Activated T-helper 1 cell treated with anti-CD3 and anti-CD28 coated beads, Interleukin-12 subunit alpha, Interleukin-12 subunit beta, Interleukin-2, Interleukin-4 antibody, amounts not matched to agents 30 ng/mL and 10 ng/mL and 1 ng/mL, durations not matched to agents 14 hours and 24 hours and 36 hours (primary cell): ENCODE results near the gene RNASEH2B. TPM values are rescaled to one million over a fixed set of nuclear protein-coding genes. Genes with fewer than 3 reads are reported as not detected.

ENCODE experiments used
- DNase-seq: peaks from one replicate; pipeline ENCODE4 v3.0.0; 2021; ENCODE audit warnings: low spot score
- H3K27ac Mint-ChIP-seq: one replicate; pipeline ENCODE4 v1.8.0; 2021; ENCODE audit warnings: mild to moderate bottlenecking, mixed read lengths
- H3K27me3 Mint-ChIP-seq: one replicate; pipeline ENCODE4 v1.8.0; 2022; ENCODE audit warnings: mild to moderate bottlenecking, moderate library complexity, mixed read lengths; ENCODE audit not compliant: insufficient read depth
- H3K36me3 Mint-ChIP-seq: one replicate; pipeline ENCODE4 v1.8.0; 2021; ENCODE audit warnings: low read depth, mixed read lengths
- H3K4me1 Mint-ChIP-seq: one replicate; pipeline ENCODE4 v1.8.0; 2021; ENCODE audit warnings: low read depth, mixed read lengths
- H3K4me3 Mint-ChIP-seq: one replicate; pipeline ENCODE4 v1.8.0; 2021; ENCODE audit warnings: mild to moderate bottlenecking, moderate library complexity, mixed read lengths
- H3K9me3 Mint-ChIP-seq: one replicate; pipeline ENCODE4 v1.8.0; 2021; ENCODE audit warnings: mixed read lengths
- intact Hi-C: fragments of 100-400 bp; cut with micrococcal nuclease; formaldehyde crosslinking; loops from one replicate; pipeline ENCODE4 v1.15.1; 2024
- total RNA-seq: library from RNA; stranded (reverse); gene quantifications from 2 replicates; pipeline ENCODE4 v1.2.3, GENCODE V29; 2022

RNASEH2B gene
- total RNA-seq, 1 donor from 2014 or later, result 57.0 TPM

DNA sequence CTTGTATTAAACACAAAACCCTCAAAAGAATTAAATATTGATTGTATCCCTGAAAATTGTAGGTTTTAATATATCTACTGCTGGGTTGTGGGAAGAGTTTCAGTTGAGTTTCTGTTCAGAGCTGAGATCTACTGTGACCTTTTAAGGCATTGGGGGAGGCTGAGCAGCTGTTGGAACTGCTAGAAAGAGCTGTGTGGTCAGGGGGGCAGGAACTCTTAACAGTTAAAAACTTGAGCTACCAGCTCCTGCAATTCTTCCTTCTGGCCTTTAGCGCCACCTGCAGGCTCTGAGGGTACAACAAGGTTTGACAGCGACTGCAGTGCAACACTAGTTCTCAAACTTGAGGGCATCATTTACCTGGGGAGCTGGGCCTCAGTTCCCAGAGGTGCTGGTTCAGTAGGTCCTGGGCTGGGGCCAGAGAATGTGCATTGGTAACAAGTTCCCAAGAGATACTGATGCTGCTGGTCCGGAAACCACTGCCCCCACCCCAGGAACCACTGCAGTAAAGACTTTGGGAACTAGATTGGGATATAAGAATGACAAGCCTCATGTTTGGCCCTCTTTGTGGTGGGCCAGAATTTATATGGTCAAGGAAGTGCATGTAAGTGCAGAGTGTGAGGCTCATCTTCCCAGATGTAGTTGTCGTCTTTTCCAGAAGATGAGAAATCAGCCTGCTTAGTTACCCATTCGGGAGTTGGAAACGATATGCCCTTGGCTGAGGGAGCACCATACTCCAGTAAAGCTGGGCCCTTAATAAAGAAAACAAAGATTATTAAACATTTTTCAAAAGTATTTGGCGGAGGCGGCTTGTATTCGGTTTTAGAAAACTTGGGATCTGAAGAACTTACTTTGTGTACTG is 2.6 kb downstream of the RNASEH2B start:
- Mint-ChIP-seq H3K27ac (peak overlapping the region; percentile 37), H3K4me1 (peaks cover 68% of the 10 kb centered on the region), H3K9me3 (no peaks in the 10 kb centered on the region), H3K4me3 (peak overlapping the region; percentile 82), H3K36me3 (peaks cover 2% of the 10 kb centered on the region), H3K27me3 (no peaks in the 10 kb centered on the region)
- peak; percentile 87 for DNase-seq
- intact Hi-C loops, result loop anchor here (1.0 to 10.0 kb wide), 14 partner anchors 111 to 1467 kb away; partner anchors contain the start of genes CAB39L, DHRS12, KPNA3 and SETDB2

DNA sequence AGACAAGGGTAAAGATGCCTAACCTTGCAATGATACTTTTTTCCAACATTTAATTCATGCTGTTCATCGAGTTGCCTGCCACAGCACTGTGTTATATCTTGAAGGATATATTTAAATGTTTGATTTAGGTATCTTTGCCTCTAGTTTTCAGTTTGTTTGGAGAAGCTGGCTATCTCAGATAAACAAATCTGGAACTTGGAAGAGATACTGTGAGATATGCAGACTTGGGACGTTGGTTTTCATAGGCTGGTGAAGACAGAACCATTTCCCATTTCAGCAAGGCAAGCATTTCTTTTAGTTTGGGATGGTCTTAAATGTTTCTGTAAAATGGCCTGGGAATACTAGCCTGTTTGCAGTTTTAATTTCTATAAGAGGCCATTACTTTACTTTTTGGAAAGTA is 3.3 kb downstream of the RNASEH2B start:
- H3K4me1 Mint-ChIP-seq, result peaks cover 67% of the 10 kb centered on the region
- intact Hi-C loops, result loop anchor here (1.0 to 10.0 kb wide), 14 partner anchors 112 to 1468 kb away; partner anchors contain the start of genes CAB39L, DHRS12, KPNA3 and SETDB2
- H3K27me3 Mint-ChIP-seq, result no peaks in the 10 kb centered on the region
- no peak overlapping the region for H3K4me3 Mint-ChIP-seq
- H3K36me3 Mint-ChIP-seq, result peaks cover 2% of the 10 kb centered on the region
- H3K9me3 Mint-ChIP-seq, result no peaks in the 10 kb centered on the region
- H3K27ac Mint-ChIP-seq, result no peak overlapping the region
- DNase-seq, result no peak

DNA sequence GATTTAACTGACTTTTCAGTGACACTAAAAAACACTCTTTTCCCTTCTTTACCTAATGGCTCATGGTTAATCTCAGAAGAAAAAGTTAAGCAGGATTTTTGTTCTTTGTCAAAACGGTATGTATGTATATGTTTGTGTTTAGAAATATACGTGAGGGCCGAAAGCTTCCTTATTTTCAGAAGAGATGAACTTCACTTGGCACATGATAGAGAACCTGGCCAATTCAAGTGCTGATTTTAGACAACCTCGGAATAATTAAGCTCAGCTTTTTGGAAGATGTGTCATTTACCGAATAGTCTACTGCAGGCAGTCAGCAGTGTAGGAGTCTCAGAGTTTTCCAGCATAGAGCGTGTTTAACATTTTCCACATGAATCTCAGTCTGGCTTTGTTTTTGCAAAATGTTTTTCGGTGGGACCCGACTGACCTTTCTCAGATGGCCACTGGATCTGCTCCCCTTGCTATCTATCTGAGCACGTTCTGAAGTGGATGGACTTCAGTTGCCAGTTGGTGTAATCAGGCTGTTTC is 4.6 kb downstream of the RNASEH2B start:
- H3K27me3 Mint-ChIP-seq, result no peaks in the 10 kb centered on the region
- no peak overlapping the region for H3K4me3 Mint-ChIP-seq
- intact Hi-C loops, result loop anchor here (5.0 to 10.0 kb wide), 6 partner anchors 202 to 1469 kb away; partner anchors contain the start of genes CAB39L, DHRS12 and SETDB2
- no peak overlapping the region for H3K27ac Mint-ChIP-seq
- H3K36me3 Mint-ChIP-seq, result peaks cover 7% of the 10 kb centered on the region
- peaks cover 70% of the 10 kb centered on the region for H3K4me1 Mint-ChIP-seq
- DNase-seq, result no peak
- H3K9me3 Mint-ChIP-seq, result peaks cover 1% of the 10 kb centered on the region

DNA sequence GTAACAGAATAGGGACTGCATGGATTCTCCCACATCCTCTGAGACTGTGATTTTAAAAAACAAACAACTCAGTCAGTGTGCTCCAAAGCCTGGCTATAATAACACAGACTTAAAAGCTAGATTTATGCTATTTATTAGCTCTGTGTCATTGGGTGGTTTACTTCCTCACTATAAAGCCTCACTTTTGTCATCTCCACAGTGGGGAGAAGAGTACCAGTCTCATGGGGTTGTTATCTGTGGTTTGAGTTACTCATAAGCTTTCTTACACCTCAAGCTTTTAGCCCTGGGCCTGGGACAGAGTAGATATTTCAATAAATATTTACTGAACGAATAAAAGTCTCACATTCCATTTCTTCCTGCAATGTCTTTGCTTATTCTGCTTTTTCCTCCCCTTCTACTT is 5.3 kb downstream of the RNASEH2B start:
- DNase-seq, result no peak
- H3K4me3 Mint-ChIP-seq, result no peak overlapping the region
- peaks cover 7% of the 10 kb centered on the region for H3K9me3 Mint-ChIP-seq
- H3K27ac Mint-ChIP-seq, result peak overlapping the region; percentile 2
- intact Hi-C loops, result loop anchor here (5.0 to 10.0 kb wide), 6 partner anchors 203 to 1470 kb away; partner anchors contain the start of genes CAB39L, DHRS12 and SETDB2
- peaks cover 75% of the 10 kb centered on the region for H3K4me1 Mint-ChIP-seq
- peaks cover 14% of the 10 kb centered on the region for H3K36me3 Mint-ChIP-seq
- no peaks in the 10 kb centered on the region for H3K27me3 Mint-ChIP-seq

DNA sequence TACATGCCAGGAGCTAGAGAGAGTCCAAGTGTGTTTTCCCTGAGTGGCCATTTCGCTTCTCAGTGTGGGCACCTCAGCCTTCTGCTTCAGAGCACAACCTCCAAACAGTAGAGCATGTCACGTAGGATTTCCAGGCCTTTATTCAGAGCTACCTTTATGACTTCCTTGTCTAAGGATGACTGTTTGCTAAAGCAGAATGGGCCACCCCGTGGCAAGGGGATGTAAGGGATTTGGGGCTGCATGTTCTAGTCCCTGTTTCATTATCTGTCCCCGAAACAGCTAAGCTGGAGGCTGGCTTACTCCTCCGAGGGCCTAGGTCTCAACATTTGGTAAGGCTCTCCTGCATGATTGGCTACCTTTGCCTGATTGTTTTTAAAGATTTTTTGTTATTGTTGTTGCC is 6.0 kb downstream of the RNASEH2B start:
- peaks cover 17% of the 10 kb centered on the region for H3K36me3 Mint-ChIP-seq
- no peak for DNase-seq
- no peaks in the 10 kb centered on the region for H3K27me3 Mint-ChIP-seq
- no peak overlapping the region for H3K27ac Mint-ChIP-seq
- intact Hi-C loops, result loop anchor here (10.0 kb wide), 2 partner anchors 889 to 1471 kb away; partner anchors contain the start of genes CAB39L, DHRS12 and SETDB2
- H3K4me3 Mint-ChIP-seq, result no peak overlapping the region
- peaks cover 75% of the 10 kb centered on the region for H3K4me1 Mint-ChIP-seq
- peaks cover 7% of the 10 kb centered on the region for H3K9me3 Mint-ChIP-seq

DNA sequence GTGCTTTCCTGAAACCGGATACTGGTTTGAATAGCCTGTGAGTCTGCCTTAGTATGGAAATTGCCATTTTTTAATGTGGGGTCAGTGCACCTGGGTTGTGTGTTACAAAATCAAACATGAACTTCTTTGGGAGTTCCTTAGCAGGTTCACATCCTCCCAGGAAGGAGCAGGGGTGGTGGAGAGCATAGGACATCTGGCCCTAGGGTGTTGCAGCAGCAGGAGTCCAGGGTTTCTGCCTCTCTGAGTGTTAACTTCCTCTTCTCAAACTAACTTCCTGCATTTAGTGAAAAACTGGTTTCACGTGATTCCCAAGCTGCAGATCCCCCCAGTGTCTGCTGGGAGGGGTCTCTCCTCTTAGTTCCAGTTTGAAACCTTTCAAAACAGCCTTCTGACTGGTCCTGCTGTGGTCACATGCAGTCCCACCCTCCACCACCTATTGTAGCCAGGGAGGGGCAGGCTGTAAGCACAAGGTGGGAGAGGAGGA is 7.2 kb downstream of the RNASEH2B start:
- Mint-ChIP-seq H3K36me3 (peaks cover 24% of the 10 kb centered on the region), H3K4me1 (peaks cover 67% of the 10 kb centered on the region)
- intact Hi-C loops, result loop anchor here (10.0 kb wide), 2 partner anchors 888 to 1472 kb away; partner anchors contain the start of genes CAB39L, DHRS12 and SETDB2

DNA sequence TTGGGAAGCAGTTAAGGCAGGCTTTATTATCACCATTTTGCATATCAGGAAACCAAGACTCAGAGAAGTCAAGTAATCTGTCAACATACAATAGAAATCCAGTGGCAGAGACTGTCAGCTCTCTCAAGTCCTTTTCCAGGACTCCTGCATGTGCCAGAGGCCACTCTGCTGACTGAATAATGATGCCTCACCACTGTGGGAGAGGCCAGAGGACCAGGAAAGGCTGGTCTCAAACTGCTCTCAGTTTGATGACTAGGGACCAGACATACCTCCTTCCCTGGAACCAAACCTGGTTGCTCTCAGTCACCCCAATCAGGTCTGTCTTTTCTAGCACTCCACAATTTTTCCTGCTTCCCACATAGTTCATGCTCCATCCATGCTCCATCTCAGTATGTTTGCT is 8.0 kb downstream of the RNASEH2B start:
- intact Hi-C loops, result loop anchor here (10.0 kb wide), 2 partner anchors 887 to 1473 kb away; partner anchors contain the start of genes CAB39L, DHRS12 and SETDB2
- Mint-ChIP-seq H3K27me3 (no peaks in the 10 kb centered on the region), H3K9me3 (peaks cover 16% of the 10 kb centered on the region), H3K4me1 (peaks cover 59% of the 10 kb centered on the region), H3K36me3 (peaks cover 33% of the 10 kb centered on the region), H3K27ac (no peak overlapping the region), H3K4me3 (no peak overlapping the region)
- DNase-seq, result no peak

More for the DNA sequence above, 7.2 kb downstream of the RNASEH2B start:
- peak overlapping the region; percentile 86 for H3K27ac Mint-ChIP-seq
- DNase-seq, result no peak
- peak overlapping the region; percentile 48 for H3K4me3 Mint-ChIP-seq
- H3K27me3 Mint-ChIP-seq, result no peaks in the 10 kb centered on the region
- peaks cover 8% of the 10 kb centered on the region for H3K9me3 Mint-ChIP-seq

DNA sequence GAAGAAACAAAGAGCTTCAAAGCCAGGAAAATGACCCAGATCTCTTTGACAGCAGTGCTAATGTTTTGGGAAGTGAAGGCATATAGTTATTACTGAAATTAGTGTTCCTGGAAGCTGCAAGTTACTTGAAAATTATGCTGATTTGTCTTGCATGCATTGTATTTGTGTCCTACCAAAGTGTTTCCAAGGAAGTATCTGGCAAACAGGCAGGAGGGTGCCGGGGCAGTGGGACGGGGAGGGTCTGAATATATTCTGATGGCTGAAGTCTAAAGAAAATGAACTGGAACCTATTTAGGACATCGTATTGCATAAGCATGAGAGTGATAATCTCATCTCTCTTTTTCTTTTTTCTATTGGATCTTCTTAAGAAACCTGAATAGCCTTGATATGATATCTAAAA is 9.0 kb downstream of the RNASEH2B start:
- DNase-seq, result no peak
- Mint-ChIP-seq H3K4me3 (no peak overlapping the region), H3K9me3 (peaks cover 26% of the 10 kb centered on the region), H3K36me3 (peaks cover 43% of the 10 kb centered on the region), H3K4me1 (peaks cover 52% of the 10 kb centered on the region), H3K27ac (no peak overlapping the region), H3K27me3 (no peaks in the 10 kb centered on the region)
- intact Hi-C loops, result loop anchor here (10.0 kb wide), 2 partner anchors 886 to 1474 kb away; partner anchors contain the start of genes CAB39L, DHRS12 and SETDB2

DNA sequence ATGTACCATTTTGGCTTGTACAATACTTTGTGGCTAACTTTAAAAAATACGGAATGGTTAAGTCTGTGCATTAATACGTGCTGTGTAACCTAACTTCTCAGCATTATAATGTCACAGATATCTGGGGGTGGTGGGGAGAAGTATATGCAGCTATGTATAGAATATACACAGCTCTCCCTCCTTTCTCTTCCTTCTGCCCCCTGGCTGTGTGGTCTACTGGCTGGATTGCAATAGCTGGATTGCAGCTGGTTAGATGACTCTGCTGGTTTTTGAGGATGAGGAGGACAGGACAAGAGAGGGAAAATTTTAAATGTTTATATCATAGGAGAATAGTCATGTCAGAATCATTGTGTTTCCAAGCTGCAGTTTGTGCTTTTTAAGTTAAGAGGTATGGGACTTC is 9.7 kb downstream of the RNASEH2B start:
- peaks cover 49% of the 10 kb centered on the region for H3K36me3 Mint-ChIP-seq
- H3K4me3 Mint-ChIP-seq, result no peak overlapping the region
- peaks cover 33% of the 10 kb centered on the region for H3K9me3 Mint-ChIP-seq
- no peaks in the 10 kb centered on the region for H3K27me3 Mint-ChIP-seq
- peaks cover 48% of the 10 kb centered on the region for H3K4me1 Mint-ChIP-seq
- intact Hi-C loops, result loop anchor here (10.0 kb wide), 2 partner anchors 886 to 1474 kb away; partner anchors contain the start of genes CAB39L, DHRS12 and SETDB2
- no peak for DNase-seq
- no peak overlapping the region for H3K27ac Mint-ChIP-seq

DNA sequence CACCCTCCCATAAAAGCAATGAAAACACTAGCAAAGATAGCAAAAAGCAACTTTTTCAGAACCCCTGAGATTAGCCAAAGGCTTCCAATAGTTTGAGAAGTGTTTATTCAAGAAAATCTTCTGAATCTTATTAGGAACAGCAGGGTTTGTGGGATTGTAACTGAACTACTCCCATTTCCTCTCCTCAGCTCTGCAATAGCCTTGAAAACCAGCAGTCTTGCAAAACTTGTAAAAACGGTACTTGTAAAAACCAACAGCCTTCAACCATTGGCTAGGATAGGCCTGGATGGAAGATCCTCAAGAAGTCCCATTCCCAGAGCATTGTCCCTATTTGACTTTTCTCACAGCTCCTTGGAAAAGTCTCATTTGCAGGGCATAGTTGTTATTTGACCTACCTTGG is 12.1 kb downstream of the RNASEH2B start:
- no peaks in the 10 kb centered on the region for H3K27me3 Mint-ChIP-seq
- H3K4me1 Mint-ChIP-seq, result peaks cover 24% of the 10 kb centered on the region
- H3K4me3 Mint-ChIP-seq, result no peak overlapping the region
- DNase-seq, result no peak
- peaks cover 63% of the 10 kb centered on the region for H3K36me3 Mint-ChIP-seq
- peaks cover 48% of the 10 kb centered on the region for H3K9me3 Mint-ChIP-seq
- intact Hi-C loops, result no loop called here
- no peak overlapping the region for H3K27ac Mint-ChIP-seq

DNA sequence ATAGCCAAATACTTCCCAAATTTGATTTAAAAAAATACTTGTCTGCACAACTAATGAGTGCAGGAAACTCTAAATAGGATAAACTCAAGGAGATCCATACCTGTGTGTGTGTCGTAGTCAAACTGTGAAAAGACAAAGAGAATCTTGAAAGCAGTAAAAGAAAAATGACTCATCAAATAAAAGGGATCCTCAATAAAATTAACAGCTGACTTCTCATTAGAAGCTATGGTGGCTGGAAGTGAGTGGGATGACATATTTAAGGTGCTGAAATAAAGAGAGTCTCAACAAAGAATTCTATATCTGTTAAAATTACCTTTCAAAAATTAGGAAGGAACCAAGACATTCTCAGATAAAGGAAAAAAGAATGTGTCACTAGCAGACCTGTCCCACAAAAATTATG is 13.7 kb downstream of the RNASEH2B start:
- DNase-seq, result no peak
- peaks cover 48% of the 10 kb centered on the region for H3K9me3 Mint-ChIP-seq
- H3K27ac Mint-ChIP-seq, result no peak overlapping the region
- no peak overlapping the region for H3K4me3 Mint-ChIP-seq
- intact Hi-C loops, result no loop called here
- H3K27me3 Mint-ChIP-seq, result no peaks in the 10 kb centered on the region
- H3K4me1 Mint-ChIP-seq, result peaks cover 18% of the 10 kb centered on the region
- H3K36me3 Mint-ChIP-seq, result peaks cover 64% of the 10 kb centered on the region

DNA sequence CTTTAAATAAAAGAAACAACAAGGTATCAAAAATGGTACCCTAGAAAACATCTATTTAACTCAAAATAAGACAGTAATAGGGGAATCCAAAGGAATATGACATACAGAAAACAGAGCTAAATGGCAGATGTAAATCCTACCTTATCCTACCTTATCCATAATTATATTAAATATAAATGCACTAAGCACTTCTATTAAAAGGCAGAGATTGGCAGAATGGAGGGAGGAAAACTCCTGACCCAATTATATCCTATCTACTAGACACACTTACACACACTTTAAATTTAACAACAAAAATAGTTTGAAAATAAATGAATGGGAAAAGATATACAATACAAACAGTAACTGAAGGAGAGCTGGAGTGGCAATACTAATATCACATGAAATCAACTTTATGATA is 14.4 kb downstream of the RNASEH2B start:
- no peak for DNase-seq
- Mint-ChIP-seq H3K27me3 (no peaks in the 10 kb centered on the region), H3K9me3 (peaks cover 48% of the 10 kb centered on the region), H3K36me3 (peaks cover 64% of the 10 kb centered on the region), H3K4me3 (no peak overlapping the region), H3K4me1 (peaks cover 13% of the 10 kb centered on the region), H3K27ac (no peak overlapping the region)
- intact Hi-C loops, result no loop called here
